ENCODE results near the gene REM1. TPM values are rescaled to one million over a fixed set of nuclear protein-coding genes. Genes with fewer than 3 reads are reported as not detected.
"Not testable (repeated sequence)": the region's sequence is repeated elsewhere in the genome, so short reads cannot be mapped to it uniquely, and the experiment has no call there.

REM1 gene
- total and polyA plus RNA-seq, 3 donors from 2014 or later = 1.9 to 3.4 (median 2.6) TPM

DNA sequence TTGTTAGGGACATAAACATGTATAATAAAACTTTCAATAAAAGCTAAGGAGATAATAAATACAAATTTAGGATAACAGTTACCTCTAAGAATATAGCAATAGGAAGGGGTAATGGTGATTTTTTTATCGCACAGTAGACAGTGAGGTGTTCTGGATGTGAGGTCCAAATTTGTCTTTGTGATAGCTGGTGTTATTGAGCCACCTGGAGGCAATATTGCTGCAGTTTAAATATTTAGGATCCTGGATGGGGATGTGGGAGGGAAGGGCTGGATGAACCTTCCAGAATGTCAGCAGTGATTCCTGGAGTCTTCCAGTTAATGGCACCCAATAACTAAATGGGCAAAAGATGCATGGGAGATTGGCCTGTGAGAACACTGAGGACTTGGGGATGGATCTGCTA is 20.7 kb upstream of the REM1 start:
- Histone ChIP-seq H3K4me1 (no peaks in the 10 kb centered on the region), H3K36me3 (ENCODE audit: low read depth, missing control alignments) (no peaks in the 10 kb centered on the region), H3K27me3 (no peaks in the 10 kb centered on the region), H3K9me3 (no peaks in the 10 kb centered on the region), H3K27ac (no peak overlapping the region), H3K4me3 (no peak overlapping the region)
- no peak for DNase-seq
- TF ChIP-seq POLR2A (IDR thresholded peaks at IDR 0.05) = no peak
- TF ChIP-seq, protein P1, sequence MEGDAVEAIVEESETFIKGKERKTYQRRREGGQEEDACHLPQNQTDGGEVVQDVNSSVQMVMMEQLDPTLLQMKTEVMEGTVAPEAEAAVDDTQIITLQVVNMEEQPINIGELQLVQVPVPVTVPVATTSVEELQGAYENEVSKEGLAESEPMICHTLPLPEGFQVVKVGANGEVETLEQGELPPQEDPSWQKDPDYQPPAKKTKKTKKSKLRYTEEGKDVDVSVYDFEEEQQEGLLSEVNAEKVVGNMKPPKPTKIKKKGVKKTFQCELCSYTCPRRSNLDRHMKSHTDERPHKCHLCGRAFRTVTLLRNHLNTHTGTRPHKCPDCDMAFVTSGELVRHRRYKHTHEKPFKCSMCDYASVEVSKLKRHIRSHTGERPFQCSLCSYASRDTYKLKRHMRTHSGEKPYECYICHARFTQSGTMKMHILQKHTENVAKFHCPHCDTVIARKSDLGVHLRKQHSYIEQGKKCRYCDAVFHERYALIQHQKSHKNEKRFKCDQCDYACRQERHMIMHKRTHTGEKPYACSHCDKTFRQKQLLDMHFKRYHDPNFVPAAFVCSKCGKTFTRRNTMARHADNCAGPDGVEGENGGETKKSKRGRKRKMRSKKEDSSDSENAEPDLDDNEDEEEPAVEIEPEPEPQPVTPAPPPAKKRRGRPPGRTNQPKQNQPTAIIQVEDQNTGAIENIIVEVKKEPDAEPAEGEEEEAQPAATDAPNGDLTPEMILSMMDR (IDR thresholded peaks at IDR 0.05) = no peak
- WGBS, 2 donors = 53 to 73% methylated on average over 1 of the region's 1 CpG
- intact Hi-C loops (cut with DNase I; ENCODE audit: low total_unique reads) = no loop called here

DNA sequence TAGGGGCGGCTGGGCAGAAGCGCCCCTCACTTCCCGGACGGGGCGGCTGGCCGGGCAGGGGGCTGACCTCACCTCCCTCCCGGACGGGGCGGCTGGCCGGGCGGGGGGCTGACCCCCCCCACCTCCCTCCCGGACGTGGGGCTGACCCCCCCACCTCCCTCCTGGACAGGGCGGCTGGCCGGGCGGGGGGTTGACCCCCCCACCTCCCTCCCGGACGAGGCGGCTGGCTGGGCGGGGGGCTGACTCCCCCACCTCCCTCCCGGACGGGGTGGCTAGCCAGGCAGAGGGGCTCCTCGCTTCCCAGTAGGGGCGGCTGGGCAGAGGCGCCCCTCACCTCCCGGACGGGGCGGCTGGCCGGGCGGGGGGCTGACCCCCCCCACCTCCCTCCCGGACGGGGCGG is 4.1 kb upstream of the REM1 start:
- H3K9me3 ChIP-seq; H3K36me3 ChIP-seq (ENCODE audit: low read depth, missing control alignments); DNase-seq; H3K4me3 ChIP-seq; intact Hi-C loops (cut with DNase I; ENCODE audit: low total_unique reads); H3K27ac ChIP-seq; H3K27me3 ChIP-seq: not testable (repeated sequence)
- no CpG with 5 or more reads among the region's 33 CpGs for WGBS, 2 donors
- peaks cover 25% of the 10 kb centered on the region for H3K4me1 ChIP-seq

DNA sequence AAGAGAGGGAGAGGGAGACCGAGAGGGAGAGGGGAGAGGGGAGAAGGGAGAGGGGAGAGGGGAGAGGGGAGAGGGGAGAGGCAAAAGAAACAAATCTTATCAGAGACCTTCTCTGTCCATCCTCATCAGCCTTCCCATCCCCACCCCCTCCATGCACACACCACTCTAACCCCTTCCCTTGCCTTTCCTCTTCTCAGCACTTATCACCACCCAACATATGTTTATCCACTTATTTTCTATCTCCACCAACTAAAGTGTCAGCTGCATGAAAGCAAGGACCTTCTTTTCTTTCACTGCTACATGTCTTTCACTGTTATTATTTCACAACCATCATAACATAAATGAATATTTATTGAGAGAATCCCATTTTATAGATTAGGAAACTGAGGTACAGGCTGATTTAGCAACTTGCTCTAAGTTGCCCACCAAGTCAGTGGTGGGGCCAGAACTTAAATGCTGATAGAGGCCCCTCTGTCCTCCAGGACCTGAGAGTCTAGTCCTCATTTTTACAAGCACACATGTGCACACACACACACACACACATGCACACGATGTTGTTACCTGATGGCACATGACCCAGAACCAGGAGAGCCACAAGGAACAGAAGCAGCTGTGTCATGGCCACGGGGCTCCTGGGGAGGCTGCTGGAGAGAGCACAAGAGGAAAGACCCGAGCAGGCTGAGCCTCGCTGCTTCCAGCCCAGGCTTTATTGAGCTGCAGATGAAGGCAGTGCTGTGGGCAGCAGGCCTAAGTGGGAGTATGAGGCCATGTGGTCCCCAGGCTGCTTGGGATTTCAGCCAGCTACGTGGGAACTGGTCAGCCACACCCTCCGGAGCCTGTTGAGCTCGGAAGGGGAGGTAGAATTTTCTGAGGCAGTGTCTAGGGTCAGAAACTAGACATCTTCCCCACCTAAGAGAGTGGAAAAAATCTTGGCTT is 2.4 kb upstream of the REM1 start:
- TF ChIP-seq, protein P1 (IDR thresholded peaks at IDR 0.05) = no peak
- no peak for TF ChIP-seq POLR2A (IDR thresholded peaks at IDR 0.05)
- intact Hi-C loops (cut with DNase I; ENCODE audit: low total_unique reads) = no loop called here
- H3K27me3 ChIP-seq = no peaks in the 10 kb centered on the region
- H3K4me3 ChIP-seq = no peak overlapping the region
- no peaks in the 10 kb centered on the region for H3K9me3 ChIP-seq
- no peaks in the 10 kb centered on the region for H3K36me3 ChIP-seq (ENCODE audit: low read depth, missing control alignments)
- DNase-seq = peak; percentile 70
- H3K4me1 ChIP-seq = peaks cover 25% of the 10 kb centered on the region
- no peak overlapping the region for H3K27ac ChIP-seq
- WGBS, 2 donors = 20 to 57% methylated on average over 7 of the region's 8 CpGs

DNA sequence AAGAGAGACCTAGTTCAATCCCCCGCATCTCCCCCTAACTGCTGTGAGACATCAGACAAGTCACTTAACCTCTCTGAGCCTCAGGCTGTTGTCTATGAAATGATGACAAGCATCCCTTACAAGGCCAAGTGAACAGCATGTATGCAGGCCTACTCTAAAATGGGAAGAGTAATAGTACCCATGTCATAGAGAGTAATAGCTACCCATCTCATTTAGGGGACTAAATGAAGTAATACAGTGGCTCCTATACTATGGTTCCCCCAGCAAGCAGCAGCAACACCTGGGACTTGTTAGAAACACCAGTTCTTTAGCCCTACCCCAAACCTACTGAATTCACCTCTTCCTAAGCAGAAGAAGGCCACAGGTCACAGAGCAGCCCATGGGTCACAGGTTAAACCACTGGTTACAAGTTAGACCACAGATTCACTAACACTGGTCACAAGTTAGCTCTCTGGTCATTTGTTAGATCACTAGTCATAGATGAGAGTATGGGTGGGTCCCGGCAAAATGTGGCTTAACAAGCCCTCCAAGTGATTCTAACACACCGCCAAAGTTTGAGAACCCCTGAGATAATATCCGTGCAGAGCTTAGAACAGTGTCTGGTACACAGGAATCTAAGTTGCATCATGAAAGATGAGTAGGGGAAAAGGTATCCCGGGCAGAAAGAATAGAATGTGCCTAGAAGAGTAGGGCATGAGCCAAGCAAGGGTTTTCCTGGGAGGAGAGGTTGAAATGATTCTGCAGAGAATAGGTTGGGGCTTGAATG is 1.6 kb upstream of the REM1 start:
- Histone ChIP-seq H3K27ac (no peak overlapping the region), H3K4me1 (peaks cover 25% of the 10 kb centered on the region), H3K9me3 (no peaks in the 10 kb centered on the region), H3K36me3 (ENCODE audit: low read depth, missing control alignments) (no peaks in the 10 kb centered on the region), H3K4me3 (no peak overlapping the region), H3K27me3 (no peaks in the 10 kb centered on the region)
- DNase-seq = no peak
- intact Hi-C loops (cut with DNase I; ENCODE audit: low total_unique reads) = no loop called here
- TF ChIP-seq, protein P1 (IDR thresholded peaks at IDR 0.05) = no peak
- no peak for TF ChIP-seq POLR2A (IDR thresholded peaks at IDR 0.05)
- 76 to 78% methylated on average over 5 of the region's 5 CpGs for WGBS, 2 donors

DNA sequence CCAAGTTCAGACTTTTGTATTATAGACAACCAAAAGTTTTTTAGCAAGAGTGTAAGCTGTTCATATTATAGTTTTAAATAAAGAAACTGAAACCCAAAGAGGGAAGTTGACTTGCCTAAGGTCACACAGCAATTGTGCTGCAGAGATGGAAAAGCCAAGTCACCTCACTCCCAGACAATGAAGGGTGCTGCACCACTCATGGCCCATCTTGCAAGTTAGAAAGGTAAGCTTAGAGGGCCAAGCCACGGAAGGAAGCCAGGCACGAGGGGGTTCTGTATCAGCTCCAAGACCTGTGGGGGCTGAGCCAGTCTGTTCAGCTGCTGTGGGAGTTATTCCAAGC is 1.0 kb upstream of the REM1 start:
- H3K36me3 ChIP-seq (ENCODE audit: low read depth, missing control alignments) = no peaks in the 10 kb centered on the region
- intact Hi-C loops (cut with DNase I; ENCODE audit: low total_unique reads) = no loop called here
- no peak for TF ChIP-seq POLR2A (IDR thresholded peaks at IDR 0.05)
- TF ChIP-seq, protein P1 (IDR thresholded peaks at IDR 0.05) = no peak
- H3K9me3 ChIP-seq = no peaks in the 10 kb centered on the region
- DNase-seq = no peak
- H3K27me3 ChIP-seq = no peaks in the 10 kb centered on the region
- H3K4me3 ChIP-seq = no peak overlapping the region
- H3K27ac ChIP-seq = no peak overlapping the region
- H3K4me1 ChIP-seq = peaks cover 25% of the 10 kb centered on the region
- WGBS, 2 donors = 48 to 61% methylated on average over 2 of the region's 2 CpGs
